GM19023 (cell line): Measurements from ENCODE around the gene PROC.

Experiments used
- ATAC-seq: cut with Tn5 transposase; IDR thresholded peaks from one replicate; pipeline ENCODE4 v1.9.1; 2021; ENCODE audit warnings: mild to moderate bottlenecking, moderate library complexity; ENCODE audit not compliant: unreplicated experiment

Gene PROC

GRCh38 chr2:127453392-127454171 is 35.4 kb downstream of the PROC start:
- ATAC-seq, result no peak

- no peak for ATAC-seq
These were observed 36.7 kb downstream of the PROC start for GRCh38 chr2:127454595-127455565.

GRCh38 chr2:127455566-127456493 is 37.6 kb downstream of the PROC start:
- ATAC-seq, result no peak

- ATAC-seq, result no peak
These were observed 38.7 kb downstream of the PROC start for GRCh38 chr2:127456960-127457359.

GRCh38 chr2:127462461-127462860 is 44.2 kb downstream of the PROC start:
- no peak for ATAC-seq

GRCh38 chr2:127463155-127463991 is 45.1 kb downstream of the PROC start:
- ATAC-seq, result no peak

- no peak for ATAC-seq
These were observed 46.4 kb downstream of the PROC start for GRCh38 chr2:127464470-127465257.

- no peak for ATAC-seq
These were observed 47.0 kb downstream of the PROC start for GRCh38 chr2:127465258-127465657.

- no peak for ATAC-seq
These were observed 50.8 kb downstream of the PROC start for GRCh38 chr2:127469051-127469450.

GRCh38 chr2:127469974-127470373 is 51.7 kb downstream of the PROC start:
- no peak for ATAC-seq

GRCh38 chr2:127471286-127471988 is 53.2 kb downstream of the PROC start:
- no peak for ATAC-seq

GRCh38 chr2:127472268-127472667 is 54.0 kb downstream of the PROC start:
- no peak for ATAC-seq

- ATAC-seq, result no peak
These were observed 57.6 kb downstream of the PROC start for GRCh38 chr2:127475788-127476187.
